Cardiac muscle cell (in vitro differentiated cells and primary cell): ENCODE data around the gene IL13. TPM values are rescaled to one million over a fixed set of nuclear protein-coding genes. Genes with fewer than 3 reads are reported as not detected.
A peak's percentile ranks its signal among the peaks of the same experiment; 100 is the strongest.

ENCODE experiments used
- DNase-seq, 2 donors: peaks; one replicate each; pipeline versions ENCODE4 v3.0.0 to v3.0.0-alpha.2; 2010 to 2017; ENCODE audit warnings: low read depth in 1 of 2, low spot score in 1 of 2
- H3K27ac ChIP-seq: fragments of 200-600 bp; sonication (generic); 2 replicates; pipeline ENCODE4 v1.5.1; 2016
- H3K27me3 ChIP-seq: fragments of 200-600 bp; sonication (generic); 2 replicates; pipeline ENCODE4 v1.6.0; 2016; ENCODE audit warnings: control low read depth
- H3K36me3 ChIP-seq: fragments of 200-600 bp; sonication (generic); 2 replicates; pipeline ENCODE4 v1.5.1; 2016; ENCODE audit warnings: control low read depth
- H3K4me1 ChIP-seq: fragments of 200-600 bp; sonication (generic); 2 replicates; pipeline ENCODE4 v1.8.1; 2017; ENCODE audit warnings: low read depth, mild to moderate bottlenecking, mixed run types
- H3K4me3 ChIP-seq: fragments of 200-600 bp; sonication (generic); 2 replicates; pipeline ENCODE4 v1.5.1; 2016; ENCODE audit warnings: mild to moderate bottlenecking
- H3K9me3 ChIP-seq: fragments of 200-600 bp; sonication (generic); 2 replicates; pipeline ENCODE4 v1.5.1; 2017; ENCODE audit warnings: low read depth, mild to moderate bottlenecking, control low read depth
- polyA plus RNA-seq: library from polyadenylated mRNA; unstranded; fragments of >200 nt; fragmentation: Nextera tagmentation; extraction: Ambion mirVana; gene quantifications from 2 replicates; pipeline ENCODE4 v1.2.1, GENCODE V29; 2016
- total RNA-seq: library from RNA; depleted of rRNA; stranded (reverse); fragments of >200 nt; gene quantifications from 2 replicates; pipeline ENCODE4 v1.2.3, GENCODE V29; 2016
- TF ChIP-seq, protein P1 (sequence below): IDR thresholded peaks from 2 replicates; pipeline ENCODE4 v1.5.1; 2012; ENCODE audit warnings: low read depth, mild to moderate bottlenecking, low read length

The IL13 gene
- total and polyA plus RNA-seq, 2 experiments from 2014 or later, result not detected

DNA sequence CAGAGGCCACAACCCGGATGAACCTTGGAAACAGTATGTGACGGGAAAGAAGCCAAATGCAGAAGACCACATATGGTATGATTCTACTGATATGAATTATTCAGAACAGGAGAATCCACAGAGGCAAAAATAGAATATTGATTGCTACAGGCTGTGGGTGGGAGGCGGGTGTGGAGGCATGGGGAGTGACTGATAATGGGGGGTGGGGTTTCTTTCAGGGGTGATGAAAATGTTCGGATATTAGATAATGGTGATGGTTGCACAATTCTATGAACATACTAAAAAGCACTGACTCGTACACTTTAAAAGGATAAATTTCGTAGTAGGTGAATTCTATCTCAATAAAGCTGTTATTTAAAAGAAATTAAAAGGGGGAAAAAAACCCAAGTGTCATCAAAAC is 26.5 kb downstream of the IL13 start:
- H3K4me1 ChIP-seq, result no peaks in the 10 kb centered on the region
- no peak overlapping the region for H3K27ac ChIP-seq
- H3K36me3 ChIP-seq, result no peaks in the 10 kb centered on the region
- H3K4me3 ChIP-seq, result no peak overlapping the region
- TF ChIP-seq, protein P1, sequence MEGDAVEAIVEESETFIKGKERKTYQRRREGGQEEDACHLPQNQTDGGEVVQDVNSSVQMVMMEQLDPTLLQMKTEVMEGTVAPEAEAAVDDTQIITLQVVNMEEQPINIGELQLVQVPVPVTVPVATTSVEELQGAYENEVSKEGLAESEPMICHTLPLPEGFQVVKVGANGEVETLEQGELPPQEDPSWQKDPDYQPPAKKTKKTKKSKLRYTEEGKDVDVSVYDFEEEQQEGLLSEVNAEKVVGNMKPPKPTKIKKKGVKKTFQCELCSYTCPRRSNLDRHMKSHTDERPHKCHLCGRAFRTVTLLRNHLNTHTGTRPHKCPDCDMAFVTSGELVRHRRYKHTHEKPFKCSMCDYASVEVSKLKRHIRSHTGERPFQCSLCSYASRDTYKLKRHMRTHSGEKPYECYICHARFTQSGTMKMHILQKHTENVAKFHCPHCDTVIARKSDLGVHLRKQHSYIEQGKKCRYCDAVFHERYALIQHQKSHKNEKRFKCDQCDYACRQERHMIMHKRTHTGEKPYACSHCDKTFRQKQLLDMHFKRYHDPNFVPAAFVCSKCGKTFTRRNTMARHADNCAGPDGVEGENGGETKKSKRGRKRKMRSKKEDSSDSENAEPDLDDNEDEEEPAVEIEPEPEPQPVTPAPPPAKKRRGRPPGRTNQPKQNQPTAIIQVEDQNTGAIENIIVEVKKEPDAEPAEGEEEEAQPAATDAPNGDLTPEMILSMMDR, result no peak
- no peak for DNase-seq
- H3K9me3 ChIP-seq, result no peaks in the 10 kb centered on the region
- no peaks in the 10 kb centered on the region for H3K27me3 ChIP-seq

GRCh38 chr5:132684922-132685720 is 27.1 kb downstream of the IL13 start:
- H3K4me3 ChIP-seq, result no peak overlapping the region
- H3K9me3 ChIP-seq, result no peaks in the 10 kb centered on the region
- no peaks in the 10 kb centered on the region for H3K27me3 ChIP-seq
- no peaks in the 10 kb centered on the region for H3K36me3 ChIP-seq
- H3K4me1 ChIP-seq, result no peaks in the 10 kb centered on the region
- DNase-seq, result no peak
- TF ChIP-seq, protein P1, result no peak
- H3K27ac ChIP-seq, result no peak overlapping the region

- no peaks in the 10 kb centered on the region for H3K27me3 ChIP-seq
- no peak overlapping the region for H3K27ac ChIP-seq
- TF ChIP-seq, protein P1, result no peak
- no peak for DNase-seq
- H3K9me3 ChIP-seq, result no peaks in the 10 kb centered on the region
- H3K36me3 ChIP-seq, result no peaks in the 10 kb centered on the region
- no peaks in the 10 kb centered on the region for H3K4me1 ChIP-seq
- no peak overlapping the region for H3K4me3 ChIP-seq
These were observed 28.2 kb downstream of the IL13 start for GRCh38 chr5:132686193-132686592.

GRCh38 chr5:132687995-132688394 is 30.0 kb downstream of the IL13 start:
- Histone ChIP-seq H3K4me1 (no peaks in the 10 kb centered on the region), H3K36me3 (no peaks in the 10 kb centered on the region), H3K4me3 (no peak overlapping the region), H3K27me3 (no peaks in the 10 kb centered on the region), H3K27ac (no peak overlapping the region), H3K9me3 (no peaks in the 10 kb centered on the region)
- DNase-seq, result no peak
- TF ChIP-seq, protein P1, result no peak

GRCh38 chr5:132688536-132689339 is 30.8 kb downstream of the IL13 start:
- no peaks in the 10 kb centered on the region for H3K36me3 ChIP-seq
- H3K4me3 ChIP-seq, result no peak overlapping the region
- peak in 1 of 2 donors; percentile 42 for DNase-seq
- H3K27me3 ChIP-seq, result no peaks in the 10 kb centered on the region
- H3K27ac ChIP-seq, result no peak overlapping the region
- H3K4me1 ChIP-seq, result no peaks in the 10 kb centered on the region
- TF ChIP-seq, protein P1, result no peak
- no peaks in the 10 kb centered on the region for H3K9me3 ChIP-seq
